Measurements from ENCODE around the gene NELFCD.

DNA sequence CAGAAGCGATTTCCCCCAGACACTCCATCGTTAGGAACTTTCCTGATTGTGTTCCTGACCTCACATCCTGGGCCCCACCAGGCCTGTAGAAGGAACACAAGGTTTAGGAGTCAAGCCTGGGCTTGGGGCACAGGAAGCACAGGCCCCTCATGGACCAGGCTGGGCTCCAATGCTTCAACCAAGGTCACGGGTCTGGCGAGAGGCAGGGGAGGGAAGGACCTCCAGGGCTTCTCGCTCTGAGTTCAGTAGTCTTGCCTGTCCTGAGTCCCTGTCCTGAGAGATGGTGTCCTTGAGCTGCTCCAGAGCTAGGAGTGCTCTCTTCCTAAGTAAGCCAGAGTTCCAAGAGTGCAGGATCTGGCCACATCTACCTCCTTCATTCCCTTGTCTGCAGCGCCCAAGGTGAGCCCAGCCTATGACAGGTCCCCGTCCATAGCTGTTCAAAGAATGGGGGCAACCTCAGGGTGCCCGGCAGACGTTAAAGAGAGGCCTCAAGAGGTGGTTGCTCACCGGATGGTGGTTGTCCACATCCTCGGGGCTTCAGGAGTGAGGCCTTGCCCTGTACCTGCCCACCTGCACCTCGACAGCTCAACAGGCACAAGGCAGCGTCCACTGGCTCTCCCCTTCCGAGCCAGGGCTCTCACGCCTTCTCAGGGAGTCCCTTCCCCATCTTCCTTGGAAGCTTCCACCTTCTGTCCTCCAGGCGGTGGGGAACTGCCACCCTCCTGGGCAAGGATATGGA is 36.6 kb downstream of the NELFCD start:
- TF ChIP-seq, protein P1, sequence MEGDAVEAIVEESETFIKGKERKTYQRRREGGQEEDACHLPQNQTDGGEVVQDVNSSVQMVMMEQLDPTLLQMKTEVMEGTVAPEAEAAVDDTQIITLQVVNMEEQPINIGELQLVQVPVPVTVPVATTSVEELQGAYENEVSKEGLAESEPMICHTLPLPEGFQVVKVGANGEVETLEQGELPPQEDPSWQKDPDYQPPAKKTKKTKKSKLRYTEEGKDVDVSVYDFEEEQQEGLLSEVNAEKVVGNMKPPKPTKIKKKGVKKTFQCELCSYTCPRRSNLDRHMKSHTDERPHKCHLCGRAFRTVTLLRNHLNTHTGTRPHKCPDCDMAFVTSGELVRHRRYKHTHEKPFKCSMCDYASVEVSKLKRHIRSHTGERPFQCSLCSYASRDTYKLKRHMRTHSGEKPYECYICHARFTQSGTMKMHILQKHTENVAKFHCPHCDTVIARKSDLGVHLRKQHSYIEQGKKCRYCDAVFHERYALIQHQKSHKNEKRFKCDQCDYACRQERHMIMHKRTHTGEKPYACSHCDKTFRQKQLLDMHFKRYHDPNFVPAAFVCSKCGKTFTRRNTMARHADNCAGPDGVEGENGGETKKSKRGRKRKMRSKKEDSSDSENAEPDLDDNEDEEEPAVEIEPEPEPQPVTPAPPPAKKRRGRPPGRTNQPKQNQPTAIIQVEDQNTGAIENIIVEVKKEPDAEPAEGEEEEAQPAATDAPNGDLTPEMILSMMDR (IDR thresholded peaks at IDR 0.05), result no peak
- no peak for TF ChIP-seq POLR2AphosphoS5 (IDR thresholded peaks at IDR 0.05)

Data from suprapubic skin (tissue), 3 donors.